Neural progenitor cell (in vitro differentiated cells): ENCODE results near the gene RNU4-1.
"Not testable (repeated sequence)": the region's sequence is repeated elsewhere in the genome, so short reads cannot be mapped to it uniquely, and the experiment has no call there.

Experiments used
- CTCF ChIP-seq: fragments of 200-600 bp; sonication (generic); IDR thresholded peaks from 2 replicates; pipeline ENCODE4 v1.5.1; 2017; ENCODE audit warnings: antibody characterized with exemption, mild to moderate bottlenecking
- EZH2 ChIP-seq: fragments of 200-600 bp; sonication (generic); IDR thresholded peaks from 2 replicates; pipeline ENCODE4 v1.6.1; 2017; ENCODE audit warnings: antibody characterized with exemption, mild to moderate bottlenecking, moderate library complexity
- EZH2phosphoT487 ChIP-seq: fragments of 200-600 bp; sonication (generic); IDR thresholded peaks from 2 replicates; pipeline ENCODE4 v1.6.1; 2017; ENCODE audit warnings: antibody characterized with exemption

DNA sequence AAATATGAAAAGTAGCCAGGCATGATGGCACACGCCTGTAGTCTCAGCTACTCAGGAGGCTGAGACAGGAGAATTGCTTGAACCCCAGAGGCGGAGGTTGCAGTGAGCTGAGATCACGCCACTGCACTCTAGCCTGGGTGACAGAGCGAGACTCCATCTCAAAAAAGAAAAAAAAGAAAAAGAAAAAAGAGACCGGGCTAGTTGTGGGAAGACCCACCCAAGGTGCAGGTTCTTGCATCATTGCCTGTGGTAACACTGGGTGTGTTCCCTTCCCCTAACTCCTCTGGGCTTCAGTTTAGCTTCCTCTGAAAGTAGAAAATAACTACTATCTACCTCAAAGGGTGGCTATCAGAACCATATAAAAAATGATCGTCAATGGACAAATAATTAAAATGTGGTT is 39.7 kb downstream of the RNU4-1 start:
- not testable (repeated sequence) for TF ChIP-seq CTCF, EZH2phosphoT487, EZH2
